Measurements from ENCODE around the gene TEX35.

TEX35 gene

GRCh38 chr1:178541829-178542553 lies 29.1 kb downstream of the TEX35 start:
- ChIA-PET CTCF (interaction anchor here (0.5 to 5.5 kb wide), 24 partner anchors 10 to 665 kb away, joined by 3 to 39 read pairs (median 3); no protein-coding TSS in a partner anchor), POLR2A (interaction anchor here (0.6 to 1.4 kb wide), 3 partner anchors 101 to 184 kb away, joined by 3 to 6 read pairs (median 5); partner anchors contain the start of gene RALGPS2)
- H3K4me1 ChIP-seq (ENCODE audit: control insufficient read depth, insufficient read depth, low read length): no peaks in the 10 kb centered on the region
- peaks cover 4 to 10% of the 10 kb centered on the region in 2 experiments; a peak in 2 of 3 replicates for H3K36me3 ChIP-seq (ENCODE audit: control insufficient read depth in 2 of 2, insufficient read depth in 1 of 2, low read length in 2 of 2)
- H3K4me3 ChIP-seq (ENCODE audit: low read depth, low read length): peak overlapping the region; percentile 79
- H3K9me3 ChIP-seq (ENCODE audit: control insufficient read depth, insufficient read depth, low read depth, low read length): no peaks in the 10 kb centered on the region
- peak overlapping the region; percentile 89; the same call in 1 of the 2 replicates for H3K27ac ChIP-seq (ENCODE audit: extremely low read depth, low read depth, low read length)
- TF ChIP-seq ZXDB (tag by site-specific recombination; IDR thresholded peaks at IDR 0.05) (no peak), ZNF518A (tag by site-specific recombination; conservative IDR thresholded peaks at IDR 0.05; ENCODE audit: low read depth) (peak; percentile 36; the same call in 1 of the 2 replicates), OSR2 (tag by site-specific recombination; IDR thresholded peaks at IDR 0.05) (peak; percentile 19; the same call in 1 of the 2 replicates), ZBTB17 (tag by site-specific recombination; IDR thresholded peaks at IDR 0.05) (peak; percentile 35; the same call in 1 of the 2 replicates), PRDM4 (tag by site-specific recombination; IDR thresholded peaks at IDR 0.05) (no peak), ZNF600 (tag by site-specific recombination; IDR thresholded peaks at IDR 0.05) (peak; percentile 38; the same call in 1 of the 2 replicates), REST (tag by site-specific recombination; IDR thresholded peaks at IDR 0.05) (no peak), ZNF560 (tag by site-specific recombination; IDR thresholded peaks at IDR 0.05; ENCODE audit: borderline replicate concordance) (no peak), ZBTB20 (tag by site-specific recombination; IDR thresholded peaks at IDR 0.05) (peak; percentile 98), ZNF335 (tag by site-specific recombination; conservative IDR thresholded peaks at IDR 0.05) (peak; percentile 100), ZNF558 (tag by site-specific recombination; IDR thresholded peaks at IDR 0.05) (peak; percentile 39; the same call in 1 of the 2 replicates), ZBTB11 (tag by site-specific recombination; conservative IDR thresholded peaks at IDR 0.05; ENCODE audit: low read depth) (peak; percentile 51), KLF16 (tag by site-specific recombination; IDR thresholded peaks at IDR 0.05) (peak; percentile 27; the same call in 1 of the 2 replicates), ZNF629 (tag by site-specific recombination; IDR thresholded peaks at IDR 0.05) (peak; percentile 19; the same call in 1 of the 2 replicates), ZNF292 (tag by site-specific recombination; IDR thresholded peaks at IDR 0.05; ENCODE audit: borderline replicate concordance, low read depth) (no peak), PRDM1 (tag by site-specific recombination; IDR thresholded peaks at IDR 0.05) (0 out of 2 replicates have a peak, but pooled peaks have one; percentile 4), SP3 (tag by site-specific recombination; IDR thresholded peaks at IDR 0.05) (peak; percentile 30), ZBTB48 (tag by site-specific recombination; IDR thresholded peaks at IDR 0.05) (peak; percentile 17; the same call in 1 of the 2 replicates), ZSCAN4 (tag by site-specific recombination; IDR thresholded peaks at IDR 0.05) (peak; percentile 26; the same call in 1 of the 2 replicates), ZIC2 (tag by site-specific recombination; IDR thresholded peaks at IDR 0.05) (no peak), SP2 (tag by site-specific recombination; IDR thresholded peaks at IDR 0.05) (peak; percentile 14)

Measured in HEK293 (cell line).